ENCODE results near the gene DNAH2. TPM values are rescaled to one million over a fixed set of nuclear protein-coding genes. Genes with fewer than 3 reads are reported as not detected.

Gene DNAH2
- total RNA-seq, 1 experiment from 2014 or later, result 0.17 TPM

DNA sequence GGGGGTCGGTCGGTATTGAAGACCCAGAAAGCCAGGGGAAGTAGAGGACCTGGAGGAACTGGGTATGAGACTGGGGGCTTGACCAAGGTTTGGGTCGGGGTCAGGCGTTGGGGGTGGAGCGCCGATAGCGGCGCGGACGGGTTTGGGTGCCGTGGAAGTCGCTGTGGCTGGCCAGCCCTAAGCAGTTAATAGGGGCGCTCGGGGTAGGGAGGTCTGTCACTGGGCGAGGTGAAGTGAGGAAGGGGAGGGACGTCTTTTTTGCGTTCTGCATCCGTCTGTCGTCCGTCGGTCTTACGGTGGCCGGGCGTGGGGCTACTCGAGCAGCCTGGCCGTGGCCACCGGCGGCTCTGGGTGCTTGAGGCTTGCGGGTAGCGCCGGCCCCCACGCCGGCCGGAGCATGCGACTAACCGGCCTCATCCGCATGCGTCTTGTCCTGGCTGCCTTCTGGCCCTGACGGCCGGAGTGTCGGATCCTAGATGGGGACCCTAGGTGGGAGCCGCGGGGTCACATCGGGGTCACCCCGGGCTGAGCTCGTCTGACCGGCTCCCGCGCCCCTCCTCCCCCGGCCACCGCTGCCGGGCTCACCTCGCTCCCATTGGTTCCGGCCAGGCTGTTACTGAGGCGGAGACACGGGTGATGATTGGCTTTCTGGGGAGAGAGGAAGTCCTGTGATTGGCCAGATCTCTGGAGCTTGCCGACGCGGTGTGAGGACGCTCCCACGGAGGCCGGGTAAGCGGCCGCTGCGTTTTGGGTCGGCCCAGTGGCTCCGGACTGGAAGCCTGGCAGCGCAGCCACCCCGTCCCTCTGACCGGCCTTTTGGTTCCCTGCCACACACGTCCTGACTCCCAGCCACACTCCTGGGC, 127.0 kb downstream of the DNAH2 start:
- CTCF ChIA-PET, result interaction anchor here (0.7 to 7.0 kb wide), 17 partner anchors 9 to 249 kb away, joined by 3 to 66 read pairs (median 6); partner anchors contain the start of genes CYB5D1, KDM6B, NAA38 and TP53

More for the DNA sequence above, 127.0 kb downstream of the DNAH2 start:
- peak; percentile 81 for ATAC-seq
- H3K36me3 Mint-ChIP-seq, result no peaks in the 10 kb centered on the region
- POLR2A ChIA-PET, result interaction anchor here (0.9 to 1.7 kb wide), 3 partner anchors 9 to 13 kb away, joined by 3 to 11 read pairs (median 8); partner anchors contain the start of genes CYB5D1 and NAA38
- H3K27me3 Mint-ChIP-seq (ENCODE audit: low read depth), result peaks cover 39% of the 10 kb centered on the region
- TF ChIP-seq, protein P1, sequence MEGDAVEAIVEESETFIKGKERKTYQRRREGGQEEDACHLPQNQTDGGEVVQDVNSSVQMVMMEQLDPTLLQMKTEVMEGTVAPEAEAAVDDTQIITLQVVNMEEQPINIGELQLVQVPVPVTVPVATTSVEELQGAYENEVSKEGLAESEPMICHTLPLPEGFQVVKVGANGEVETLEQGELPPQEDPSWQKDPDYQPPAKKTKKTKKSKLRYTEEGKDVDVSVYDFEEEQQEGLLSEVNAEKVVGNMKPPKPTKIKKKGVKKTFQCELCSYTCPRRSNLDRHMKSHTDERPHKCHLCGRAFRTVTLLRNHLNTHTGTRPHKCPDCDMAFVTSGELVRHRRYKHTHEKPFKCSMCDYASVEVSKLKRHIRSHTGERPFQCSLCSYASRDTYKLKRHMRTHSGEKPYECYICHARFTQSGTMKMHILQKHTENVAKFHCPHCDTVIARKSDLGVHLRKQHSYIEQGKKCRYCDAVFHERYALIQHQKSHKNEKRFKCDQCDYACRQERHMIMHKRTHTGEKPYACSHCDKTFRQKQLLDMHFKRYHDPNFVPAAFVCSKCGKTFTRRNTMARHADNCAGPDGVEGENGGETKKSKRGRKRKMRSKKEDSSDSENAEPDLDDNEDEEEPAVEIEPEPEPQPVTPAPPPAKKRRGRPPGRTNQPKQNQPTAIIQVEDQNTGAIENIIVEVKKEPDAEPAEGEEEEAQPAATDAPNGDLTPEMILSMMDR (IDR thresholded peaks at IDR 0.05), result no peak
- no peak for TF ChIP-seq JUN (CRISPR knock-in tag; IDR thresholded peaks at IDR 0.05)
- TF ChIP-seq NFYB (CRISPR knock-in tag; conservative IDR thresholded peaks at IDR 0.05; ENCODE audit: low read depth), result peak; percentile 78
- TF ChIP-seq, protein P2, sequence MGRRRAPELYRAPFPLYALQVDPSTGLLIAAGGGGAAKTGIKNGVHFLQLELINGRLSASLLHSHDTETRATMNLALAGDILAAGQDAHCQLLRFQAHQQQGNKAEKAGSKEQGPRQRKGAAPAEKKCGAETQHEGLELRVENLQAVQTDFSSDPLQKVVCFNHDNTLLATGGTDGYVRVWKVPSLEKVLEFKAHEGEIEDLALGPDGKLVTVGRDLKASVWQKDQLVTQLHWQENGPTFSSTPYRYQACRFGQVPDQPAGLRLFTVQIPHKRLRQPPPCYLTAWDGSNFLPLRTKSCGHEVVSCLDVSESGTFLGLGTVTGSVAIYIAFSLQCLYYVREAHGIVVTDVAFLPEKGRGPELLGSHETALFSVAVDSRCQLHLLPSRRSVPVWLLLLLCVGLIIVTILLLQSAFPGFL (CRISPR knock-in tag; IDR thresholded peaks at IDR 0.05; ENCODE audit: borderline replicate concordance), result no peak
- TF ChIP-seq ETV6 (CRISPR knock-in tag; IDR thresholded peaks at IDR 0.05), result 0 out of 2 replicates have a peak, but pooled peaks have one; percentile 51
- no peak for TF ChIP-seq EMX1 (CRISPR knock-in tag; IDR thresholded peaks at IDR 0.05)
- peak; percentile 53 for TF ChIP-seq FOXK1 (CRISPR knock-in tag; IDR thresholded peaks at IDR 0.05)
- TF ChIP-seq, protein P3, sequence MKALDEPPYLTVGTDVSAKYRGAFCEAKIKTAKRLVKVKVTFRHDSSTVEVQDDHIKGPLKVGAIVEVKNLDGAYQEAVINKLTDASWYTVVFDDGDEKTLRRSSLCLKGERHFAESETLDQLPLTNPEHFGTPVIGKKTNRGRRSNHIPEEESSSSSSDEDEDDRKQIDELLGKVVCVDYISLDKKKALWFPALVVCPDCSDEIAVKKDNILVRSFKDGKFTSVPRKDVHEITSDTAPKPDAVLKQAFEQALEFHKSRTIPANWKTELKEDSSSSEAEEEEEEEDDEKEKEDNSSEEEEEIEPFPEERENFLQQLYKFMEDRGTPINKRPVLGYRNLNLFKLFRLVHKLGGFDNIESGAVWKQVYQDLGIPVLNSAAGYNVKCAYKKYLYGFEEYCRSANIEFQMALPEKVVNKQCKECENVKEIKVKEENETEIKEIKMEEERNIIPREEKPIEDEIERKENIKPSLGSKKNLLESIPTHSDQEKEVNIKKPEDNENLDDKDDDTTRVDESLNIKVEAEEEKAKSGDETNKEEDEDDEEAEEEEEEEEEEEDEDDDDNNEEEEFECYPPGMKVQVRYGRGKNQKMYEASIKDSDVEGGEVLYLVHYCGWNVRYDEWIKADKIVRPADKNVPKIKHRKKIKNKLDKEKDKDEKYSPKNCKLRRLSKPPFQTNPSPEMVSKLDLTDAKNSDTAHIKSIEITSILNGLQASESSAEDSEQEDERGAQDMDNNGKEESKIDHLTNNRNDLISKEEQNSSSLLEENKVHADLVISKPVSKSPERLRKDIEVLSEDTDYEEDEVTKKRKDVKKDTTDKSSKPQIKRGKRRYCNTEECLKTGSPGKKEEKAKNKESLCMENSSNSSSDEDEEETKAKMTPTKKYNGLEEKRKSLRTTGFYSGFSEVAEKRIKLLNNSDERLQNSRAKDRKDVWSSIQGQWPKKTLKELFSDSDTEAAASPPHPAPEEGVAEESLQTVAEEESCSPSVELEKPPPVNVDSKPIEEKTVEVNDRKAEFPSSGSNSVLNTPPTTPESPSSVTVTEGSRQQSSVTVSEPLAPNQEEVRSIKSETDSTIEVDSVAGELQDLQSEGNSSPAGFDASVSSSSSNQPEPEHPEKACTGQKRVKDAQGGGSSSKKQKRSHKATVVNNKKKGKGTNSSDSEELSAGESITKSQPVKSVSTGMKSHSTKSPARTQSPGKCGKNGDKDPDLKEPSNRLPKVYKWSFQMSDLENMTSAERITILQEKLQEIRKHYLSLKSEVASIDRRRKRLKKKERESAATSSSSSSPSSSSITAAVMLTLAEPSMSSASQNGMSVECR (CRISPR knock-in tag; IDR thresholded peaks at IDR 0.05; ENCODE audit: borderline replicate concordance), result peak; percentile 75; the same call in 1 of the 2 replicates
- TF ChIP-seq ZNF416 (CRISPR knock-in tag; IDR thresholded peaks at IDR 0.05), result no peak; the same call in 1 of the 2 replicates
- TF ChIP-seq, protein P4, sequence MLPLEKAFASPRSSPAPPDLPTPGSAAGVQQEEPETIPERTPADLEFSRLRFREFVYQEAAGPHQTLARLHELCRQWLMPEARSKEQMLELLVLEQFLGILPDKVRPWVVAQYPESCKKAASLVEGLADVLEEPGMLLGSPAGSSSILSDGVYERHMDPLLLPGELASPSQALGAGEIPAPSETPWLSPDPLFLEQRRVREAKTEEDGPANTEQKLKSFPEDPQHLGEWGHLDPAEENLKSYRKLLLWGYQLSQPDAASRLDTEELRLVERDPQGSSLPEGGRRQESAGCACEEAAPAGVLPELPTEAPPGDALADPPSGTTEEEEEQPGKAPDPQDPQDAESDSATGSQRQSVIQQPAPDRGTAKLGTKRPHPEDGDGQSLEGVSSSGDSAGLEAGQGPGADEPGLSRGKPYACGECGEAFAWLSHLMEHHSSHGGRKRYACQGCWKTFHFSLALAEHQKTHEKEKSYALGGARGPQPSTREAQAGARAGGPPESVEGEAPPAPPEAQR (CRISPR knock-in tag; IDR thresholded peaks at IDR 0.05), result no peak
- TF ChIP-seq, protein P5, sequence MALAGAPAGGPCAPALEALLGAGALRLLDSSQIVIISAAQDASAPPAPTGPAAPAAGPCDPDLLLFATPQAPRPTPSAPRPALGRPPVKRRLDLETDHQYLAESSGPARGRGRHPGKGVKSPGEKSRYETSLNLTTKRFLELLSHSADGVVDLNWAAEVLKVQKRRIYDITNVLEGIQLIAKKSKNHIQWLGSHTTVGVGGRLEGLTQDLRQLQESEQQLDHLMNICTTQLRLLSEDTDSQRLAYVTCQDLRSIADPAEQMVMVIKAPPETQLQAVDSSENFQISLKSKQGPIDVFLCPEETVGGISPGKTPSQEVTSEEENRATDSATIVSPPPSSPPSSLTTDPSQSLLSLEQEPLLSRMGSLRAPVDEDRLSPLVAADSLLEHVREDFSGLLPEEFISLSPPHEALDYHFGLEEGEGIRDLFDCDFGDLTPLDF (CRISPR knock-in tag; IDR thresholded peaks at IDR 0.05), result no peak
- TF ChIP-seq SP1 (CRISPR knock-in tag; conservative IDR thresholded peaks at IDR 0.05), result peak; percentile 42; the same call in 1 of the 2 replicates
- peak; percentile 89 for DNase-seq (ENCODE audit: low spot score)
- no peak overlapping the region for H3K27ac Mint-ChIP-seq
- H3K9me3 Mint-ChIP-seq, result no peaks in the 10 kb centered on the region
- peak overlapping the region; percentile 81 for H3K4me3 Mint-ChIP-seq
- H3K4me1 Mint-ChIP-seq, result peaks cover 21% of the 10 kb centered on the region
